Measurements from ENCODE around the gene MTMR3. TPM values are rescaled to one million over a fixed set of nuclear protein-coding genes. Genes with fewer than 3 reads are reported as not detected.

MTMR3 gene
- total RNA-seq, 4 donors from 2014 or later = 36.6 to 42.1 (median 37.1) TPM

GRCh38 chr22:30027169-30027568, 144.2 kb downstream of the MTMR3 start:
- Histone ChIP-seq H3K9me3 (no peaks in the 10 kb centered on the region), H3K4me3 (no peak overlapping the region), H3K36me3 (peaks cover 0 to 71% of the 10 kb centered on the region in 2 donors), H3K27me3 (no peaks in the 10 kb centered on the region), H3K4me1 (peaks cover 0 to 15% of the 10 kb centered on the region in 2 donors), H3K27ac (no peak overlapping the region)
- intact Hi-C loops (cut with DNase I; ENCODE audit: low total_unique reads) (no loop called here), in situ Hi-C loops (cut with MboI; ENCODE audit: low sequenced_read_pairs in 4 of 4) (no loop called here)
- ATAC-seq (no peak), DNase-seq (no peak)
- TF ChIP-seq CTCF (IDR thresholded peaks at IDR 0.05 in 4 of 5, conservative IDR thresholded peaks at IDR 0.05 in 1 of 5) = no peak
- no peak for TF ChIP-seq POLR2A (IDR thresholded peaks at IDR 0.05)

GRCh38 chr22:30027791-30028190, 144.8 kb downstream of the MTMR3 start:
- DNase-seq (no peak), ATAC-seq (no peak)
- Histone ChIP-seq H3K36me3 (peaks cover 0 to 65% of the 10 kb centered on the region in 2 donors), H3K27ac (no peak overlapping the region), H3K4me3 (no peak overlapping the region), H3K9me3 (no peaks in the 10 kb centered on the region), H3K4me1 (peaks cover 0 to 16% of the 10 kb centered on the region in 2 donors), H3K27me3 (no peaks in the 10 kb centered on the region)
- TF ChIP-seq POLR2A (IDR thresholded peaks at IDR 0.05) = no peak
- no peak for TF ChIP-seq CTCF (IDR thresholded peaks at IDR 0.05 in 4 of 5, conservative IDR thresholded peaks at IDR 0.05 in 1 of 5)
- in situ Hi-C loops (cut with MboI; ENCODE audit: low sequenced_read_pairs in 4 of 4) = no loop called here
- intact Hi-C loops (cut with DNase I; ENCODE audit: low total_unique reads) = no loop called here

- no peaks in the 10 kb centered on the region for H3K27me3 ChIP-seq
- in situ Hi-C loops (cut with MboI; ENCODE audit: low sequenced_read_pairs in 4 of 4) (no loop called here), intact Hi-C loops (cut with DNase I; ENCODE audit: low total_unique reads) (no loop called here)
- no peak overlapping the region for H3K27ac ChIP-seq
- no peak for TF ChIP-seq CTCF (IDR thresholded peaks at IDR 0.05 in 4 of 5, conservative IDR thresholded peaks at IDR 0.05 in 1 of 5)
- TF ChIP-seq POLR2A (IDR thresholded peaks at IDR 0.05) = no peak
- DNase-seq = no peak
- H3K4me3 ChIP-seq = no peak overlapping the region
- H3K36me3 ChIP-seq = peaks cover 0 to 55% of the 10 kb centered on the region in 2 donors
- peaks cover 6 to 24% of the 10 kb centered on the region in 2 donors for H3K4me1 ChIP-seq
- ATAC-seq = no peak
- H3K9me3 ChIP-seq = no peaks in the 10 kb centered on the region
These were observed 145.8 kb downstream of the MTMR3 start for GRCh38 chr22:30028731-30029130.

GRCh38 chr22:30029512-30029911, 146.5 kb downstream of the MTMR3 start:
- Histone ChIP-seq H3K9me3 (no peaks in the 10 kb centered on the region), H3K27me3 (no peaks in the 10 kb centered on the region), H3K36me3 (peaks cover 0 to 48% of the 10 kb centered on the region in 2 donors), H3K4me1 (peaks cover 8 to 24% of the 10 kb centered on the region in 2 donors), H3K27ac (no peak overlapping the region), H3K4me3 (no peak overlapping the region)
- intact Hi-C loops (cut with DNase I; ENCODE audit: low total_unique reads) = no loop called here
- no peak for DNase-seq
- in situ Hi-C loops (cut with MboI; ENCODE audit: low sequenced_read_pairs in 4 of 4) = no loop called here
- no peak for ATAC-seq
- no peak for TF ChIP-seq POLR2A (IDR thresholded peaks at IDR 0.05)
- no peak for TF ChIP-seq CTCF (IDR thresholded peaks at IDR 0.05 in 4 of 5, conservative IDR thresholded peaks at IDR 0.05 in 1 of 5)

- DNase-seq = no peak
- Histone ChIP-seq H3K27ac (no peak overlapping the region), H3K9me3 (no peaks in the 10 kb centered on the region), H3K27me3 (no peaks in the 10 kb centered on the region), H3K36me3 (peaks cover 0 to 39% of the 10 kb centered on the region in 2 donors), H3K4me3 (no peak overlapping the region), H3K4me1 (peaks cover 8 to 24% of the 10 kb centered on the region in 2 donors)
- intact Hi-C loops (cut with DNase I; ENCODE audit: low total_unique reads) (no loop called here), in situ Hi-C loops (cut with MboI; ENCODE audit: low sequenced_read_pairs in 4 of 4) (no loop called here)
- ATAC-seq = no peak
- TF ChIP-seq POLR2A (IDR thresholded peaks at IDR 0.05) = no peak
- no peak for TF ChIP-seq CTCF (IDR thresholded peaks at IDR 0.05 in 4 of 5, conservative IDR thresholded peaks at IDR 0.05 in 1 of 5)
These were observed 147.4 kb downstream of the MTMR3 start for GRCh38 chr22:30030329-30030728.

Data from gastrocnemius medialis (tissue), 4 donors.